ENCODE data around the gene C17orf107.

Gene C17orf107

GRCh38 chr17:4899341-4900230, at the start of gene C17orf107:
Gene C17orf107 (plus strand): TSS chr17:4899536. CDS start chr17:4899763, 227 bp downstream.
- peak within 1 kb of the TSS in 6 of 11 experiments; percentile 25 to 70 (median 41); a peak in 10 of 22 replicates for H3K27ac ChIP-seq
- no peaks in the 10 kb centered on the region for H3K9me3 ChIP-seq (replicated peaks in 1 of 11)
- H3K4me1 ChIP-seq = peaks cover 42 to 76% (median 54%) of the 10 kb centered on the region in 10 experiments
- peak within 1 kb of the TSS; percentile 25 to 70 (median 60); a peak in 19 of 22 replicates for H3K9ac ChIP-seq
- TF ChIP-seq Cebpa-rat (IDR thresholded peaks at IDR 0.05) = peak in 6 of 11 experiments; percentile 28 to 86 (median 56); a peak in 5 of 22 replicates
- H3K27me3 ChIP-seq = peaks cover 26 to 44% (median 35%) of the 10 kb centered on the region in 11 experiments
- H3K4me3 ChIP-seq = peak within 1 kb of the TSS; percentile 36 to 66 (median 52)
- H3K4me2 ChIP-seq = peak within 1 kb of the TSS; percentile 64 to 89 (median 80)
- peaks cover 28 to 37% (median 30%) of the 10 kb centered on the region in 11 experiments for H3K36me3 ChIP-seq
- peaks cover 0 to 30% (median 0%) of the 10 kb centered on the region in 11 experiments; a peak in 9 of 22 replicates for H4K20me1 ChIP-seq

- Histone ChIP-seq H3K27me3 (0 out of 22 replicates have a peak, but pooled peaks cover 0 to 5% (median 0%) of the 10 kb centered on the region in 11 experiments), H3K27ac (no peak overlapping the region), H3K4me1 (peaks cover 0 to 10% (median 3%) of the 10 kb centered on the region in 10 experiments; a peak in 8 of 20 replicates), H3K36me3 (peaks cover 0 to 39% (median 13%) of the 10 kb centered on the region in 11 experiments; a peak in 12 of 22 replicates), H3K9ac (no peak overlapping the region), H3K9me3 (replicated peaks in 1 of 11) (peaks cover 0 to 7% (median 0%) of the 10 kb centered on the region in 11 experiments; a peak in 4 of 22 replicates), H3K4me2 (no peak overlapping the region), H3K4me3 (no peak overlapping the region), H4K20me1 (peaks cover 81 to 94% (median 86%) of the 10 kb centered on the region in 11 experiments)
- no peak for TF ChIP-seq Cebpa-rat (IDR thresholded peaks at IDR 0.05)
These were observed 49.1 kb upstream of the C17orf107 start for GRCh38 chr17:4850246-4850645.

GRCh38 chr17:4851084-4851483, 48.3 kb upstream of the C17orf107 start:
- Histone ChIP-seq H3K9me3 (replicated peaks in 1 of 11) (peaks cover 0 to 7% (median 0%) of the 10 kb centered on the region in 11 experiments; a peak in 4 of 22 replicates), H3K27ac (no peak overlapping the region), H3K27me3 (0 out of 22 replicates have a peak, but pooled peaks cover 0 to 5% (median 0%) of the 10 kb centered on the region in 11 experiments), H3K9ac (no peak overlapping the region), H4K20me1 (peaks cover 76 to 92% (median 83%) of the 10 kb centered on the region in 11 experiments), H3K4me1 (peaks cover 0 to 2% (median 0%) of the 10 kb centered on the region in 10 experiments; a peak in 2 of 20 replicates), H3K4me2 (no peak overlapping the region), H3K36me3 (peaks cover 0 to 39% (median 13%) of the 10 kb centered on the region in 11 experiments; a peak in 14 of 22 replicates), H3K4me3 (no peak overlapping the region)
- TF ChIP-seq Cebpa-rat (IDR thresholded peaks at IDR 0.05) = no peak

GRCh38 chr17:4852567-4853207, 46.6 kb upstream of the C17orf107 start:
- no peak for TF ChIP-seq Cebpa-rat (IDR thresholded peaks at IDR 0.05)
- Histone ChIP-seq H3K4me3 (no peak overlapping the region), H3K4me1 (peaks cover under 1 to 11% (median 3%) of the 10 kb centered on the region in 10 experiments; a peak in 17 of 20 replicates), H3K4me2 (no peak overlapping the region), H3K27me3 (0 out of 22 replicates have a peak, but pooled peaks cover 0 to 5% (median 0%) of the 10 kb centered on the region in 11 experiments), H4K20me1 (peaks cover 76 to 92% (median 83%) of the 10 kb centered on the region in 11 experiments; a peak in 21 of 22 replicates), H3K27ac (no peak overlapping the region), H3K36me3 (peaks cover 0 to 39% (median 13%) of the 10 kb centered on the region in 11 experiments; a peak in 14 of 22 replicates), H3K9me3 (replicated peaks in 1 of 11) (peaks cover 0 to 7% (median 0%) of the 10 kb centered on the region in 11 experiments; a peak in 4 of 22 replicates), H3K9ac (no peak overlapping the region)

GRCh38 chr17:4853208-4853671, 46.1 kb upstream of the C17orf107 start:
- Histone ChIP-seq H3K27ac (no peak overlapping the region), H3K4me2 (no peak overlapping the region), H4K20me1 (peaks cover 76 to 92% (median 83%) of the 10 kb centered on the region in 11 experiments; a peak in 21 of 22 replicates), H3K36me3 (peaks cover 0 to 39% (median 13%) of the 10 kb centered on the region in 11 experiments; a peak in 14 of 22 replicates), H3K4me1 (peaks cover 6 to 16% (median 9%) of the 10 kb centered on the region in 10 experiments; a peak in 17 of 20 replicates), H3K9me3 (replicated peaks in 1 of 11) (peaks cover 0 to 7% (median 0%) of the 10 kb centered on the region in 11 experiments; a peak in 4 of 22 replicates), H3K4me3 (no peak overlapping the region), H3K27me3 (0 out of 22 replicates have a peak, but pooled peaks cover 0 to 5% (median 0%) of the 10 kb centered on the region in 11 experiments), H3K9ac (no peak overlapping the region)
- TF ChIP-seq Cebpa-rat (IDR thresholded peaks at IDR 0.05) = no peak

GRCh38 chr17:4854111-4854681, 45.1 kb upstream of the C17orf107 start:
- Histone ChIP-seq H4K20me1 (peaks cover 77 to 92% (median 83%) of the 10 kb centered on the region in 11 experiments; a peak in 21 of 22 replicates), H3K27me3 (0 out of 22 replicates have a peak, but pooled peaks cover 0 to 5% (median 0%) of the 10 kb centered on the region in 11 experiments), H3K4me3 (no peak overlapping the region), H3K36me3 (peaks cover 0 to 40% (median 17%) of the 10 kb centered on the region in 11 experiments; a peak in 16 of 22 replicates), H3K4me2 (no peak overlapping the region), H3K9me3 (replicated peaks in 1 of 11) (peaks cover 0 to 7% (median 0%) of the 10 kb centered on the region in 11 experiments; a peak in 4 of 22 replicates), H3K4me1 (peaks cover 6 to 24% (median 15%) of the 10 kb centered on the region in 10 experiments; a peak in 17 of 20 replicates), H3K9ac (no peak overlapping the region), H3K27ac (no peak overlapping the region)
- TF ChIP-seq Cebpa-rat (IDR thresholded peaks at IDR 0.05) = no peak

GRCh38 chr17:4856271-4856936, 42.9 kb upstream of the C17orf107 start:
- peaks cover 6 to 24% (median 17%) of the 10 kb centered on the region in 10 experiments; a peak in 18 of 20 replicates for H3K4me1 ChIP-seq
- TF ChIP-seq Cebpa-rat (IDR thresholded peaks at IDR 0.05) = no peak
- no peaks in the 10 kb centered on the region for H3K27me3 ChIP-seq
- H3K4me3 ChIP-seq = no peak overlapping the region
- H3K36me3 ChIP-seq = peaks cover 7 to 59% (median 32%) of the 10 kb centered on the region in 11 experiments; a peak in 21 of 22 replicates
- H3K9ac ChIP-seq = no peak overlapping the region
- H3K9me3 ChIP-seq (replicated peaks in 1 of 11) = peaks cover 0 to 7% (median 0%) of the 10 kb centered on the region in 11 experiments; a peak in 4 of 22 replicates
- no peak overlapping the region for H3K27ac ChIP-seq
- peak overlapping the region in 1 of 11 experiments; percentile 79; a peak in 1 of 22 replicates for H3K4me2 ChIP-seq
- H4K20me1 ChIP-seq = peaks cover 68 to 91% (median 80%) of the 10 kb centered on the region in 11 experiments; a peak in 21 of 22 replicates

Measured in BLaER1 treated with 17β-estradiol and CSF1 and Interleukin-3, amounts not matched to agents 10 nM and 100 nM (cell line).